Thyroid gland (tissue), 4 donors: Measurements from ENCODE around the gene LRRC19.

Experiments used
- CTCF ChIP-seq, 6 experiments: fragments of 200-600 bp in 3 of 6; fragments of 450-650 bp in 3 of 6; sonication (generic) in 3 of 6; IDR thresholded peaks; one replicate each; pipeline ENCODE4 v1.5.1; 2016 to 2019; ENCODE audit warnings: antibody characterized with exemption in 6 of 6, mild to moderate bottlenecking in 2 of 6, inconsistent platforms in 1 of 6, moderate library complexity in 1 of 6
- POLR2A ChIP-seq, 2 donors: fragments of 450-650 bp; IDR thresholded peaks; one replicate each; pipeline ENCODE4 v1.6.1; 2017; ENCODE audit warnings: antibody characterized with exemption in 2 of 2, mild to moderate bottlenecking in 2 of 2, moderate library complexity in 1 of 2

- TF ChIP-seq CTCF (IDR thresholded peaks at IDR 0.05) (peak; percentile 40 to 80 (median 70)), POLR2A (IDR thresholded peaks at IDR 0.05) (no peak)
These were observed 28.4 kb upstream of the LRRC19 start for GRCh38 chr9:27033815-27034403.
